ENCODE results near the gene TTC7B.

TTC7B gene

DNA sequence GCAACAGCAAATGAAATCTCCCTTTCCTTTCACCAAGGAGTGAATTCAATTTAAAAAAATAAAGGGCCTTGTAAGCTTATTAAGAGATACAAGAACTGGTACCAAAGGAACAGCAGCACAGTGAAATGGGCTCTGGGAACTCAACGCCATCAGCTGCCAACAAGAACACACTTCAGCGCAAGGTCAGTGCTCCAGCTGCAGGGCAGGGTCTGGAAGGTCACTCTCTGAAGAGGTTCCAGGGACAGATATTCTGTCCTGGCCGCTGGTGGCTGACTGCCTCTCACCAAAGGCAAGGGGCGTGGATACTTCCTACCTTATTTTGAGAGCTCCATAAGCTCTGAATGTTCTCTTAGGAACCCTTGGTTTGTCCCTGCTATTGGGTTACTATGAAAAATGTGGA lies 232.8 kb downstream of the TTC7B start:
- TF ChIP-seq, protein P1, sequence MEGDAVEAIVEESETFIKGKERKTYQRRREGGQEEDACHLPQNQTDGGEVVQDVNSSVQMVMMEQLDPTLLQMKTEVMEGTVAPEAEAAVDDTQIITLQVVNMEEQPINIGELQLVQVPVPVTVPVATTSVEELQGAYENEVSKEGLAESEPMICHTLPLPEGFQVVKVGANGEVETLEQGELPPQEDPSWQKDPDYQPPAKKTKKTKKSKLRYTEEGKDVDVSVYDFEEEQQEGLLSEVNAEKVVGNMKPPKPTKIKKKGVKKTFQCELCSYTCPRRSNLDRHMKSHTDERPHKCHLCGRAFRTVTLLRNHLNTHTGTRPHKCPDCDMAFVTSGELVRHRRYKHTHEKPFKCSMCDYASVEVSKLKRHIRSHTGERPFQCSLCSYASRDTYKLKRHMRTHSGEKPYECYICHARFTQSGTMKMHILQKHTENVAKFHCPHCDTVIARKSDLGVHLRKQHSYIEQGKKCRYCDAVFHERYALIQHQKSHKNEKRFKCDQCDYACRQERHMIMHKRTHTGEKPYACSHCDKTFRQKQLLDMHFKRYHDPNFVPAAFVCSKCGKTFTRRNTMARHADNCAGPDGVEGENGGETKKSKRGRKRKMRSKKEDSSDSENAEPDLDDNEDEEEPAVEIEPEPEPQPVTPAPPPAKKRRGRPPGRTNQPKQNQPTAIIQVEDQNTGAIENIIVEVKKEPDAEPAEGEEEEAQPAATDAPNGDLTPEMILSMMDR (IDR thresholded peaks at IDR 0.05; ENCODE audit: poor library complexity, severe bottlenecking): no peak
- ATAC-seq (ENCODE audit: low read depth) (no peak), DNase-seq (ENCODE audit: low spot score) (no peak)
- no peaks in the 10 kb centered on the region for H3K4me1 ChIP-seq (ENCODE audit: insufficient read depth, poor library complexity, severe bottlenecking)
- no peaks in the 10 kb centered on the region for H3K27me3 ChIP-seq (ENCODE audit: insufficient read depth, poor library complexity, severe bottlenecking)
- no peak overlapping the region for H3K4me3 ChIP-seq (ENCODE audit: severe bottlenecking)
- H3K9me3 ChIP-seq (ENCODE audit: severe bottlenecking): no peaks in the 10 kb centered on the region
- H3K27ac ChIP-seq (ENCODE audit: poor library complexity, severe bottlenecking): no peak overlapping the region
- no peaks in the 10 kb centered on the region for H3K36me3 ChIP-seq (ENCODE audit: low read depth)

DNA sequence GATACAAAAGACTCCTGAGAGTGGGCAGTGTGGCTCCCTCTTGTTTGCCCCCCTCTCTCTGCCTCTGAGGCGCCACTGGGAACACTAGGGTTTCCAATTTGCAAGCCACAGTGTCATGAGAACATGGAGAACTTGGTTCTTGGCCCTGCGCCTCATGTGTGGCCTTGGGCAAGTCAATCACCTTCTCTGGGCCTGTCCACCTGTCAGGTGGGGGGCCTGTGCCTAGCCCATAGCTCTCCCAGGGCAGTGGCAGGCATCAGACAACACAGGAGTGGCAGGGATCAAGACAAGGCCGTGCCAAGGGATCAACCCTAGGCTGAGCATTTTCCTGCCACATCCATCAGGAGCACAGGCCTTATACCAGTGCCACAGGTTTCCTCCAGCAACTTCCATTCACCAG lies 234.1 kb downstream of the TTC7B start:
- Histone ChIP-seq H3K27me3 (ENCODE audit: insufficient read depth, poor library complexity, severe bottlenecking) (no peaks in the 10 kb centered on the region), H3K4me3 (ENCODE audit: severe bottlenecking) (no peak overlapping the region), H3K27ac (ENCODE audit: poor library complexity, severe bottlenecking) (no peak overlapping the region), H3K9me3 (ENCODE audit: severe bottlenecking) (no peaks in the 10 kb centered on the region), H3K4me1 (ENCODE audit: insufficient read depth, poor library complexity, severe bottlenecking) (no peaks in the 10 kb centered on the region), H3K36me3 (ENCODE audit: low read depth) (no peaks in the 10 kb centered on the region)
- TF ChIP-seq, protein P1 (IDR thresholded peaks at IDR 0.05; ENCODE audit: poor library complexity, severe bottlenecking): no peak
- ATAC-seq (ENCODE audit: low read depth) (no peak), DNase-seq (ENCODE audit: low spot score) (no peak)

DNA sequence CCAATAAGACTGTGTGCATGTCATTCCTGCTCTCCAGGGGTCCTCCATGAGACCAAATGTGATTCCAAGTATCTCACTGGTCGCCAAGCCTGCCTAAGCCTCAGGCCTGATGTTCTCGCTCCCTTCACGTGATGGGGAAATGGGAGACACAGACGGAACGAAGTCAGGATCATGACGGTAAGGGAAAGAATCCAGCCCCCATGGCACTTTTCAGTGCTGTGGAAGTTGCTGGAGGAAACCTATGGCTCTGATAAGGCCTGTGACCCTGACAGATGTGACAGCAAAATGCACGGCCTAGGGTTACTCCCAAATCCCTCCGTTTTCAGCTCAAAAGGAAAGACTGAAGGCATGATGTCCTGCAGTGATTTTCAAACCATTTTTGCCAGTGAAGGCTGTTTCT lies 234.5 kb downstream of the TTC7B start:
- Histone ChIP-seq H3K9me3 (ENCODE audit: severe bottlenecking) (no peaks in the 10 kb centered on the region), H3K36me3 (ENCODE audit: low read depth) (no peaks in the 10 kb centered on the region), H3K27ac (ENCODE audit: poor library complexity, severe bottlenecking) (no peak overlapping the region), H3K4me1 (ENCODE audit: insufficient read depth, poor library complexity, severe bottlenecking) (no peaks in the 10 kb centered on the region), H3K4me3 (ENCODE audit: severe bottlenecking) (no peak overlapping the region), H3K27me3 (ENCODE audit: insufficient read depth, poor library complexity, severe bottlenecking) (no peaks in the 10 kb centered on the region)
- no peak for ATAC-seq (ENCODE audit: low read depth)
- TF ChIP-seq, protein P1 (IDR thresholded peaks at IDR 0.05; ENCODE audit: poor library complexity, severe bottlenecking): no peak
- DNase-seq (ENCODE audit: low spot score): no peak

DNA sequence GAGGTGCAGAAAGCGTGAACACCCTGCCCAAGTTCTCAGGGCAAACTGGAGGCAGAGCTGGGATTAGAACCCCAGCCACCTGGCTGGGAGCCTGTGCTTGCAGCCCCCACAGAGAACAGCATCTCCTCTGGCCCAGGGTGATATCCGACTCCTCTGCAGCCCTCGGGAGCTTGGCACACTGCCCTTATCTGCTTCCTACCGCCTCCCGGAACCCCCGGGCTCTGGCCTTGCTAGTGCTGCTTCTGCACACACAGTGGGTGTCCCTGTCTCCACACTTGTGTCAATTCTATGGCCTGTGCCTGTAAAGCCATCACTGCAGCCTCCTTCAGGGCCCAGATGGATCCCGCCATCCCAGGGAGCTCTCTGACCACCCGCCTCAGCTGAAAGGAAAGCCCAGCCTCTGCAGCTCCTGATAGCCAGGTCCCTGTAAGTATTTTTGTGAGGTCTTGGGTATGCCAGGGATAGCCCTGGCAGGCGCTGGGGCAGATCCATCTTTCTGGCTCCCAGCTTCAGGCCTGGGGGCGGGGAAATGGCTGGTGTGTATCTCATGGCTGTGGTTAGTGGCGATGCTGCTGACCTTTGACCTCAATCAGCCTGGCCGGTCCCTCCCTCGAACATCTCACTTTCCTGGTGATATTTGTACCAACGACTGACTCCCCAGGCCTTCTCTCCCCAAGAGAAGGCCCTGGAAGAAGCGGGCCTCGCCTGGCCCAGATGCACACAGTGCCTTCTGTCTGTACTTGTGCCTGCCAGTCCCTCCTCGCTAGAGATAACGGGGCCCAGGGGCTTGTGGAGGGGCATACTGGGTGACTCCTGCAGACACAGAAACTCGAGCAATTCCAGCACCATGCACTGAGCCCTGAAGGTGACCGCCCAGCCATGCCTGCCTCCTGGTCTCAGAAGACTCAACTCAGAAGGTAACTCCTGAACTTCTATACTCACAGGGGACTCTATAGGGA lies 235.6 kb downstream of the TTC7B start:
- TF ChIP-seq, protein P1 (IDR thresholded peaks at IDR 0.05; ENCODE audit: poor library complexity, severe bottlenecking): no peak
- no peak overlapping the region for H3K27ac ChIP-seq (ENCODE audit: poor library complexity, severe bottlenecking)
- no peaks in the 10 kb centered on the region for H3K36me3 ChIP-seq (ENCODE audit: low read depth)
- H3K4me1 ChIP-seq (ENCODE audit: insufficient read depth, poor library complexity, severe bottlenecking): no peaks in the 10 kb centered on the region
- ATAC-seq (ENCODE audit: low read depth): no peak
- H3K9me3 ChIP-seq (ENCODE audit: severe bottlenecking): no peaks in the 10 kb centered on the region
- no peaks in the 10 kb centered on the region for H3K27me3 ChIP-seq (ENCODE audit: insufficient read depth, poor library complexity, severe bottlenecking)
- H3K4me3 ChIP-seq (ENCODE audit: severe bottlenecking): no peak overlapping the region
- no peak for DNase-seq (ENCODE audit: low spot score)

DNA sequence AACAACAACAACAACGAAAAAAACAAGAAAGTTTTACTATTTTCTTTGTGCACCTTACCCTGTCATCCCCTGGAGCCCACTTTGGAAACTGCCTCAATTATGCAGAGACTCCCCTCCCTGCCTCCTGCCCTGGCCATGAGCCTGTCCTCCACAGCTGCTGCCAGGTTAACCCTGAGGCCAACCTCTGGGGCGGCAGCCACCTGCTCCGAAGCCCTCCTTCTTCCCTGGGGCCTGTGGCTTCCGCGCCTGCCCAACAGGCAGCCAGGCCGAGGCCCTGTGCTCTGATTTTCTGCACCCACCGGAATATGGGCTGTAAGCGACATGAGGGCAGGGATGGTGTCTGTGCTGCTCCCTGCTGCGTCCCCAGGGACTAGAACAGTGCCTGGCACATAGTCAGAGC lies 236.4 kb downstream of the TTC7B start:
- Histone ChIP-seq H3K9me3 (ENCODE audit: severe bottlenecking) (no peaks in the 10 kb centered on the region), H3K4me3 (ENCODE audit: severe bottlenecking) (no peak overlapping the region), H3K27me3 (ENCODE audit: insufficient read depth, poor library complexity, severe bottlenecking) (no peaks in the 10 kb centered on the region), H3K36me3 (ENCODE audit: low read depth) (no peaks in the 10 kb centered on the region), H3K4me1 (ENCODE audit: insufficient read depth, poor library complexity, severe bottlenecking) (no peaks in the 10 kb centered on the region), H3K27ac (ENCODE audit: poor library complexity, severe bottlenecking) (no peak overlapping the region)
- TF ChIP-seq, protein P1 (IDR thresholded peaks at IDR 0.05; ENCODE audit: poor library complexity, severe bottlenecking): no peak
- no peak for ATAC-seq (ENCODE audit: low read depth)
- DNase-seq (ENCODE audit: low spot score): no peak

Data from RWPE2 (cell line).